Lower leg skin (tissue), 4 donors: ENCODE results near the gene CBX6. TPM values are rescaled to one million over a fixed set of nuclear protein-coding genes. Genes with fewer than 3 reads are reported as not detected.

Experiments used
- DNase-seq, 2 donors: peaks; one replicate each; pipeline ENCODE4 v3.0.0-alpha.2; 2019; ENCODE audit warnings: low spot score in 2 of 2
- H3K4me3 ChIP-seq: fragments of 200-600 bp; sonication (generic); 2 replicates; pipeline ENCODE4 v1.5.1; 2017; ENCODE audit warnings: mild to moderate bottlenecking, low read depth; ENCODE audit not compliant: poor library complexity, severe bottlenecking
- POLR2A ChIP-seq, 2 donors: fragments of 450-650 bp; IDR thresholded peaks; one replicate each; pipeline ENCODE4 v1.6.1; 2016 to 2017; ENCODE audit warnings: antibody characterized with exemption in 2 of 2, mild to moderate bottlenecking in 1 of 2, moderate library complexity in 1 of 2
- WGBS, 2 donors: methylation state at CpG; one replicate each; pipeline ENCODE4 v1.1.5; 2018; 5-methylcytosine and 5-hydroxymethylcytosine counted together
- intact Hi-C: fragments of 100-400 bp; cut with DNase I; formaldehyde crosslinking; loops from one replicate; pipeline ENCODE4 v1.15.0; 2023; ENCODE audit warnings: low total_unique reads
- total RNA-seq, 4 donors: library from RNA; depleted of rRNA; stranded (reverse); fragments of >200 nt; gene quantifications; one replicate each; pipeline ENCODE4 v1.1.0, GENCODE V29; 2016
- TF ChIP-seq, protein P1 (sequence below), 3 donors: fragments of 450-650 bp; IDR thresholded peaks; one replicate each; pipeline ENCODE4 v1.5.1; 2016; ENCODE audit warnings: antibody characterized with exemption in 3 of 3, mild to moderate bottlenecking in 3 of 3, moderate library complexity in 2 of 3

Gene CBX6
- total RNA-seq, 4 donors from 2014 or later = 5.1 to 20.0 (median 13.9) TPM

DNA sequence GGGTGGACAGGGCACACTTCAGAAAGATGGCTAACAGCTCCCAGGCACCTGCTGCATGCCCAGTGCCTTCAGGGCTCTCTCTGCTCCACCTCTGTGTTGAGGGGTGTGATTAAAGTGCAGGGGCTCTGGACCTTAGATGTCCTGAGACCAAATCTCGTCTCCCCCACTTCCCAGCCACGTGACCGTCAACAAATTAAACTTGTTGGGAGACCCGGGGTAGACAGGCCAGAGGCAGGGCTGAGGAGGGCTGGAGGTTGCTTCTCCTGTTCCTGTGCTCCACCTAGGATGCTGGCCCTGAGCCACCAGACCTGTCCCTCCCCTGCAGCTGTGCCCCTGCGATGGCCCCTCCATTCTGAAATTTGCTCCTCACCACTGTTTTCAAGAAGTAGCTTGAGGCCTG is 45.2 kb downstream of the CBX6 start:
- 70 to 75% methylated on average over 5 of the region's 5 CpGs for WGBS, 2 donors
- DNase-seq = no peak
- intact Hi-C loops = no loop called here
- H3K4me3 ChIP-seq = no peak overlapping the region
- TF ChIP-seq POLR2A (IDR thresholded peaks at IDR 0.05) = no peak
- TF ChIP-seq, protein P1, sequence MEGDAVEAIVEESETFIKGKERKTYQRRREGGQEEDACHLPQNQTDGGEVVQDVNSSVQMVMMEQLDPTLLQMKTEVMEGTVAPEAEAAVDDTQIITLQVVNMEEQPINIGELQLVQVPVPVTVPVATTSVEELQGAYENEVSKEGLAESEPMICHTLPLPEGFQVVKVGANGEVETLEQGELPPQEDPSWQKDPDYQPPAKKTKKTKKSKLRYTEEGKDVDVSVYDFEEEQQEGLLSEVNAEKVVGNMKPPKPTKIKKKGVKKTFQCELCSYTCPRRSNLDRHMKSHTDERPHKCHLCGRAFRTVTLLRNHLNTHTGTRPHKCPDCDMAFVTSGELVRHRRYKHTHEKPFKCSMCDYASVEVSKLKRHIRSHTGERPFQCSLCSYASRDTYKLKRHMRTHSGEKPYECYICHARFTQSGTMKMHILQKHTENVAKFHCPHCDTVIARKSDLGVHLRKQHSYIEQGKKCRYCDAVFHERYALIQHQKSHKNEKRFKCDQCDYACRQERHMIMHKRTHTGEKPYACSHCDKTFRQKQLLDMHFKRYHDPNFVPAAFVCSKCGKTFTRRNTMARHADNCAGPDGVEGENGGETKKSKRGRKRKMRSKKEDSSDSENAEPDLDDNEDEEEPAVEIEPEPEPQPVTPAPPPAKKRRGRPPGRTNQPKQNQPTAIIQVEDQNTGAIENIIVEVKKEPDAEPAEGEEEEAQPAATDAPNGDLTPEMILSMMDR (IDR thresholded peaks at IDR 0.05) = no peak

DNA sequence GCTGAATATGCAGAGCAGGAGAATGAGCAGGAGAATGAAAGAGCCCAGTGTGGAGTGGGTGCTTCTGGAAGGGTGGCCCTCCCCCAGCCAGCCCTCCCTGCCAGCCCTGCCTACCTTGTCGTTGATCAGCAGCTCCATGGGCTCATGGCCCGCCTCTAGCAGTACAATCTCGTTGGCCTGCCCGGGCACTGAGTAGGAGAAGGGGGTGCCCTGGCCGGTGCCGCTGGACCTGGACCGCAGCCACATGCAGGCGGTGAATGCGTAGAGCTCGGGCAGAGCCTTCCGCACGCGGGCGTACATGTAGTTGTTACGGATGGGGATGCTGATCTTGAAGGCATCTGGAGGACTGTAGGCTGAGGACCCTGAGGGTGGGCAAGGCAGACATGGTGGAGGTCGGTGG is 45.6 kb downstream of the CBX6 start:
- no peak overlapping the region for H3K4me3 ChIP-seq
- intact Hi-C loops = no loop called here
- no peak for DNase-seq
- WGBS, 2 donors = 87 to 90% methylated on average over 16 of the region's 16 CpGs
- TF ChIP-seq, protein P1 (IDR thresholded peaks at IDR 0.05) = no peak
- no peak for TF ChIP-seq POLR2A (IDR thresholded peaks at IDR 0.05)

DNA sequence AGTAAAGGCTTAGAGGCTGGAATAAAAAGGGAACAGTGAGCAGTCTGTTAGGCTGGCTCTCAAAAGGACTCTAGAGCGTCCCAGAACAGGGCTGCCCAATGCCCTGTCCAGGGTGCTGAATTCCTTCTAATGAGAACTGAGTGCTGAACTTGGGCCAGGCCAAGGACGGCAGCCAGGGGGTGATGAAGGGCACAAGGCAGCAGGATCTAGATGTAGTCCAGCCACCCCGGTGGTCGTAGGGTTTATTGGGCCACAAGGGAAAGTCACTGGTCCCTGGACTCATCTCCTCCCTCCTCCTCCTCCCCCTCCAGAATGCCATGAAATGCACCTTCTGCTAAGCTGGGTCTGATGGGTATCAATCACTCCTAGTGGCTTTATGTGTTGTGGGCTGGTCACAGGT is 47.4 kb downstream of the CBX6 start:
- intact Hi-C loops = no loop called here
- no peak overlapping the region for H3K4me3 ChIP-seq
- no peak for TF ChIP-seq POLR2A (IDR thresholded peaks at IDR 0.05)
- no peak for DNase-seq
- 8 to 10% methylated on average over 3 to 4 of the region's 4 CpGs for WGBS, 2 donors

DNA sequence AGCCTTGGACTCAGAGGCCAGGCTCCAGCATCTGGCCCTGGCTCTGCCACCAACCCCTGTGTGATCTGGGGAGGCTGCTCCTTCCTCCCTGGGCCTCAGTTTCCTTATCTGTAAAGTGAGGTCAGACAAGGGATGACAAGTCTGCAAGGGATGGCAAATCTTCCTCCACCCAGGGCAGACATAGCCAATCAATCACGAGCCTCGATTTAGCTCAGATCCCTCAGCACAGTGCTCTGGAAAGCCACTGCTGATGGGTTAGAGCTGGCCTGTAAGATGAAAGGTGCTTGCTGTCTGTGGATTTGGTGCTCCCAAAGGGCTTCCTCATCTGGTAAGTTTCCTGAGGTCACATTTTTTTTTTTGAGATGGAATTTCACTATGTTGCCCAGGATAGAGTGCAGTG is 48.4 kb downstream of the CBX6 start:
- 76 to 85% methylated on average over 2 of the region's 2 CpGs for WGBS, 2 donors
- no peak overlapping the region for H3K4me3 ChIP-seq
- no peak for TF ChIP-seq POLR2A (IDR thresholded peaks at IDR 0.05)
- TF ChIP-seq, protein P1 (IDR thresholded peaks at IDR 0.05) = no peak
- DNase-seq = no peak
- intact Hi-C loops = no loop called here

DNA sequence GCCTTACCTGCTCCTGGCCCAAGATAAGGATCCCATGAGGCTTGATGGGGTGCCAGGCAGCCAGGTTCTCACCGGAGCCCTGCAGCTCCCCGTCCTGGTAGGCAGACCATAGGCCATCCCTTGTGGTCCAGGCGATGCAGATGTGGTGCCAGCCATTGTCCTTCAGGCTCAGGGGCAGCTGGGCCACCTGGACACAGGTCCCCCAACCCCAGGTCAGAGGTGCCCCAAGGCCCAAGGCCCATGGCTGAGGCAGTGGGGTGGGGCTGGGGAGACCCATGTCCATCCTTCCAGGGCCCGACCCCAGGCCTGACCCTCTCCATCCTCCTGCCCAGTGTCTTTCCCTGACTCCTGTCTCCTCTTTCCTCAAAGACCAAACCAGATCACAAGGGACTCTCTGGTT is 48.9 kb downstream of the CBX6 start:
- no peak overlapping the region for H3K4me3 ChIP-seq
- intact Hi-C loops = no loop called here
- TF ChIP-seq, protein P1 (IDR thresholded peaks at IDR 0.05) = no peak
- TF ChIP-seq POLR2A (IDR thresholded peaks at IDR 0.05) = no peak
- DNase-seq = no peak
- WGBS, 2 donors = 94 to 100% methylated on average over 3 to 4 of the region's 4 CpGs

DNA sequence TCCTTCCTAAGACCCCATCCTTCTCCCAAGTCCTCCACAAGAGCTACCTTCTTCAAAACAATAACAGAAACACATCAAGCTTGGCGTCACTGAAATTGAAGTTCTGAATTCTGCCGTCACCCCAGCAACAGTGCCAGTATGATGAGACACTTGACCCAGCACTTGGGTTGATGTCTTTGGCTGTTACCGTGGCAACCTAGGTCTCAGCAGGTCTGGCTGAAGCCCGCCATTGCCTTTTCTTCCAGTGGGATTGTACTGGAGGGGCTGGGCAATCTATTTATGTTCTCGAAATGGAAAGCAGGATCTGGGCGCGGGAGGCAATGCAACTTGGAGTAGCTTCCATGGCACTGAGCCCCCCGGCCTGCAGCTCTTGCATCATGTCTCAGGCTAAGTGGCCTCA is 52.0 kb downstream of the CBX6 start:
- 85 to 88% methylated on average over 8 of the region's 8 CpGs for WGBS, 2 donors
- no peak for DNase-seq
- TF ChIP-seq POLR2A (IDR thresholded peaks at IDR 0.05) = no peak
- TF ChIP-seq, protein P1 (IDR thresholded peaks at IDR 0.05) = no peak
- H3K4me3 ChIP-seq = no peak overlapping the region
- intact Hi-C loops = no loop called here
